CD4-positive, CD25-positive, alpha-beta regulatory T cell (primary cell): Measurements from ENCODE around the gene TMEM187. TPM values are rescaled to one million over a fixed set of nuclear protein-coding genes. Genes with fewer than 3 reads are reported as not detected.

Experiments used
- ATAC-seq, 2 donors: fragments of 150-1000 bp; cut with Tn5 transposase; one replicate each; pipeline ENCODE4 v1.10.0; 2021; ENCODE audit warnings: low read depth in 2 of 2, moderate number of reproducible peaks in 2 of 2, moderate library complexity in 1 of 2
- DNase-seq, 3 donors: peaks; one replicate each; pipeline versions ENCODE4 v3.0.0 to v3.0.0-alpha.2; 2012 to 2022; ENCODE audit warnings: mixed read lengths in 1 of 3
- H3K27ac ChIP-seq: one replicate; pipeline ENCODE4 v1.7.0; 2013; ENCODE audit warnings: mild to moderate bottlenecking, low read length; ENCODE audit not compliant: insufficient read depth, poor library complexity, severe bottlenecking
- H3K27me3 ChIP-seq: one replicate; pipeline ENCODE4 v1.7.0; 2013; ENCODE audit warnings: low read length; ENCODE audit not compliant: control insufficient read depth, insufficient read depth
- H3K36me3 ChIP-seq: one replicate; pipeline ENCODE4 v1.7.0; 2013; ENCODE audit warnings: mild to moderate bottlenecking, low read length, moderate library complexity; ENCODE audit not compliant: control insufficient read depth, insufficient read depth
- H3K4me1 ChIP-seq: 2 replicates; pipeline ENCODE4 v1.7.0; 2013; ENCODE audit warnings: mild to moderate bottlenecking, low read length; ENCODE audit not compliant: insufficient read depth, control insufficient read depth, poor library complexity, severe bottlenecking
- H3K4me3 ChIP-seq: one replicate; pipeline ENCODE4 v1.7.0; 2013; ENCODE audit warnings: low read depth, mild to moderate bottlenecking, low read length, moderate library complexity
- H3K9me3 ChIP-seq, 2 experiments: 1 replicate in 1 of 2; 2 replicates in 1 of 2; pipeline ENCODE4 v1.7.0; 2013; ENCODE audit warnings: low read length in 2 of 2, mild to moderate bottlenecking in 1 of 2, moderate library complexity in 1 of 2; ENCODE audit not compliant: control insufficient read depth in 2 of 2
- H3K27ac Mint-ChIP-seq, 3 donors: one replicate each; pipeline ENCODE4 v1.8.0; 2020 to 2022; ENCODE audit warnings: mild to moderate bottlenecking in 3 of 3, mixed read lengths in 3 of 3, moderate library complexity in 2 of 3
- H3K27me3 Mint-ChIP-seq: one replicate; pipeline ENCODE4 v1.8.0; 2022; ENCODE audit warnings: mild to moderate bottlenecking, mixed read lengths
- H3K36me3 Mint-ChIP-seq: one replicate; pipeline ENCODE4 v1.8.0; 2020; ENCODE audit warnings: mixed read lengths
- H3K4me1 Mint-ChIP-seq, 4 donors: one replicate each; pipeline ENCODE4 v1.8.0; 2020 to 2022; ENCODE audit warnings: mixed read lengths in 4 of 4, mild to moderate bottlenecking in 1 of 4
- H3K4me3 Mint-ChIP-seq, 4 donors: one replicate each; pipeline ENCODE4 v1.8.0; 2020 to 2022; ENCODE audit warnings: mild to moderate bottlenecking in 4 of 4, mixed read lengths in 4 of 4, moderate library complexity in 3 of 4
- H3K9me3 Mint-ChIP-seq, 7 donors: one replicate each; pipeline ENCODE4 v1.8.0; 2020 to 2022; ENCODE audit warnings: mixed read lengths in 7 of 7, mild to moderate bottlenecking in 3 of 7, moderate library complexity in 2 of 7
- polyA plus RNA-seq, 4 donors: library from polyadenylated mRNA; unstranded; fragments of 300-500 nt; fragmentation: Illumina TruSeq; gene quantifications; one replicate each; pipeline ENCODE4 v1.2.3, GENCODE V29; 2021
- total RNA-seq: library from RNA; stranded (reverse); gene quantifications from one replicate; pipeline ENCODE4 v1.2.3, GENCODE V29; 2022

TMEM187 gene
- total and polyA plus RNA-seq, 5 donors from 2014 or later = 6.0 to 21.0 (median 17.3) TPM

DNA sequence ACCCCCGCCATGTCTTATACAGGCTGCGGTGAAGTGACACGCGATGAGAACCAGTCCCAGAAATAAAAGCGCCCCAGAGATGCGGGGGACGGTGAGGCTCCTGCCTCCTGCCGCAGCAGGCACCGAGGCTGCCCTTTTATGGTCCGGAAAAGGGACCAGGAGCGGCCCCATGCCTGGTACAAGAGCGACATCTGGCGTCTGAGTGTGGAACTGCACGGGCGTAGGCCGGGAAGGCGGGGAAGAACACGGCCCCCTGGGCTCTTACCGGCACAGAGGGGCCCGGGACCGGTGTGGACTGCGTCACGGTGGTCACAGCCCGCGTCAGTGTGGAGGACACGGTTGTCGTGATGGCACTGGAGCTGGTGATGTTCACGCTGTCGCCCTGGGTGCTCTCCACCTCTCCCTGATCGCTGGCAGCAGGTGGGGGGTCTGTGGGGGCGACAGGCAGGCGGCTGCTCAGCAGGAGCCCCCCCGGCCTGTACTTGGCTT is 19.2 kb upstream of the TMEM187 start:
- Histone ChIP-seq H3K27ac (peak overlapping the region; percentile 57), H3K9me3 (no peaks in the 10 kb centered on the region), H3K4me3 (no peak overlapping the region), H3K36me3 (peaks cover 51% of the 10 kb centered on the region), H3K4me1 (peaks cover 6% of the 10 kb centered on the region), H3K27me3 (no peaks in the 10 kb centered on the region)
- no peak overlapping the region for H3K4me3 Mint-ChIP-seq
- peaks cover 0 to 2% (median 0%) of the 10 kb centered on the region in 7 donors for H3K9me3 Mint-ChIP-seq
- H3K27ac Mint-ChIP-seq = peak overlapping the region in 1 of 3 donors; percentile 74
- peaks cover 0 to 8% (median 2%) of the 10 kb centered on the region in 4 donors for H3K4me1 Mint-ChIP-seq
- no peaks in the 10 kb centered on the region for H3K27me3 Mint-ChIP-seq
- peak; percentile 71 to 78 for ATAC-seq
- peaks cover 23% of the 10 kb centered on the region for H3K36me3 Mint-ChIP-seq
- DNase-seq = peak; percentile 66 to 77 (median 72)

- no peaks in the 10 kb centered on the region for H3K9me3 ChIP-seq
- H3K27me3 ChIP-seq = no peaks in the 10 kb centered on the region
- ATAC-seq (no peak), DNase-seq (no peak)
- H3K27ac Mint-ChIP-seq = no peak overlapping the region
- H3K9me3 Mint-ChIP-seq = peaks cover 0 to 2% (median 0%) of the 10 kb centered on the region in 7 donors
- H3K4me1 ChIP-seq = peaks cover 6% of the 10 kb centered on the region
- H3K4me3 Mint-ChIP-seq = peak overlapping the region in 1 of 4 donors; percentile 43
- no peak overlapping the region for H3K4me3 ChIP-seq
- H3K36me3 Mint-ChIP-seq = peaks cover 20% of the 10 kb centered on the region
- H3K4me1 Mint-ChIP-seq = peaks cover 0 to 8% (median 2%) of the 10 kb centered on the region in 4 donors
- H3K27ac ChIP-seq = peak overlapping the region; percentile 57
- H3K36me3 ChIP-seq = peaks cover 53% of the 10 kb centered on the region
- H3K27me3 Mint-ChIP-seq = no peaks in the 10 kb centered on the region
Observed at GRCh38 chrX:153953892-153954557, 18.5 kb upstream of the TMEM187 start.

DNA sequence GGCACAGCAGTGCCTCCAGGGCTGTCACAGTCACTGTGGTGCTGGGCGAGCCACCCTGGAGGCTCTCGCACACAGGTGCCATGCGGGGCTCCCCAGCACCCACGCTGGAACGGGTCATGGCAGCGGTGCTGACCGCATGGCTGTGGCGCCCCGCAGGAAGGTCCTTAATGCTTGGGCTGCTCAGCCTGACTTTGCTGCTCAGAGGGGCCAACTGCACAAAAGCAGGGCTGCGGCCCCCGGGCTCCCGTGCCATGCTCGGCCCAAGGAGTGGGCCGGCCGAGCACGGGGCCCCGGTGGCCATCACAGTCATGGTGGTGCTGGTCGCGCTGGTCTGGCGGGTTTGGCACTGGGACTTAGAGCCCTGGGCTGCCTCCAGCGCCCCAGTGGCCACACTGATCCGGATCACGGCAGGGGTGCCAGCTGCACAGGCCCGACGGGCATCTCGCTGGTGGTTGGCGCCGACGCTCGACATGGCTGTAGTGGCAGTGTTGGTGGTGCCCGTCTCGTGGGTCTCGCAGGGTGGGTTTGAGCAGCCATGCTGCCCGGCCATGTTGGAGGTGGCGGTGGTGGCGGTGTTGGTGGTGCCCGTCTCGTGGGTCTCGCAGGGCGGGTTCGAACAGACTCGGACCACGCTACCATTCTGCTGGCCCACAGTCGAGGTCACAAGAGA is 17.9 kb upstream of the TMEM187 start:
- no peak overlapping the region for H3K27ac ChIP-seq
- H3K4me1 ChIP-seq = peaks cover 6% of the 10 kb centered on the region
- Mint-ChIP-seq H3K4me1 (peaks cover 0 to 8% (median 2%) of the 10 kb centered on the region in 4 donors), H3K27ac (peak overlapping the region in 1 of 3 donors; percentile 51), H3K4me3 (no peak overlapping the region), H3K27me3 (no peaks in the 10 kb centered on the region), H3K36me3 (peaks cover 20% of the 10 kb centered on the region), H3K9me3 (peaks cover 0 to 2% (median 0%) of the 10 kb centered on the region in 7 donors)
- H3K27me3 ChIP-seq = no peaks in the 10 kb centered on the region
- peaks cover 54% of the 10 kb centered on the region for H3K36me3 ChIP-seq
- ATAC-seq (no peak), DNase-seq (no peak)
- H3K4me3 ChIP-seq = no peak overlapping the region
- no peaks in the 10 kb centered on the region for H3K9me3 ChIP-seq

GRCh38 chrX:153955228-153955732 is 17.3 kb upstream of the TMEM187 start:
- Histone ChIP-seq H3K27ac (no peak overlapping the region), H3K9me3 (no peaks in the 10 kb centered on the region), H3K4me1 (peaks cover 6% of the 10 kb centered on the region), H3K36me3 (peaks cover 54% of the 10 kb centered on the region), H3K4me3 (no peak overlapping the region), H3K27me3 (no peaks in the 10 kb centered on the region)
- Mint-ChIP-seq H3K4me3 (no peak overlapping the region), H3K27me3 (no peaks in the 10 kb centered on the region), H3K36me3 (peaks cover 19% of the 10 kb centered on the region), H3K27ac (peak overlapping the region in 2 of 3 donors; percentile 48 to 51), H3K4me1 (peaks cover 0 to 8% (median 2%) of the 10 kb centered on the region in 4 donors), H3K9me3 (peaks cover 0 to 2% (median 0%) of the 10 kb centered on the region in 7 donors)
- no peak for ATAC-seq
- DNase-seq = no peak

- peaks cover 6% of the 10 kb centered on the region for H3K4me1 ChIP-seq
- peaks cover 53% of the 10 kb centered on the region for H3K36me3 ChIP-seq
- Mint-ChIP-seq H3K9me3 (peaks cover 0 to 2% (median 0%) of the 10 kb centered on the region in 7 donors), H3K27ac (no peak overlapping the region), H3K27me3 (no peaks in the 10 kb centered on the region), H3K36me3 (peaks cover 21% of the 10 kb centered on the region), H3K4me3 (no peak overlapping the region), H3K4me1 (peaks cover 0 to 8% (median 2%) of the 10 kb centered on the region in 4 donors)
- H3K27ac ChIP-seq = no peak overlapping the region
- H3K9me3 ChIP-seq = no peaks in the 10 kb centered on the region
- ATAC-seq = no peak
- no peak overlapping the region for H3K4me3 ChIP-seq
- H3K27me3 ChIP-seq = no peaks in the 10 kb centered on the region
- DNase-seq = no peak
Observed at GRCh38 chrX:153956044-153956907, 16.3 kb upstream of the TMEM187 start.

- Histone ChIP-seq H3K27ac (no peak overlapping the region), H3K4me1 (peaks cover 6% of the 10 kb centered on the region), H3K9me3 (no peaks in the 10 kb centered on the region), H3K4me3 (no peak overlapping the region), H3K27me3 (no peaks in the 10 kb centered on the region), H3K36me3 (peaks cover 62% of the 10 kb centered on the region)
- no peak overlapping the region for H3K4me3 Mint-ChIP-seq
- H3K27ac Mint-ChIP-seq = no peak overlapping the region
- DNase-seq (no peak), ATAC-seq (no peak)
- no peaks in the 10 kb centered on the region for H3K27me3 Mint-ChIP-seq
- H3K4me1 Mint-ChIP-seq = peaks cover 0 to 8% (median 2%) of the 10 kb centered on the region in 4 donors
- peaks cover 0 to 2% (median 0%) of the 10 kb centered on the region in 7 donors for H3K9me3 Mint-ChIP-seq
- H3K36me3 Mint-ChIP-seq = peaks cover 19% of the 10 kb centered on the region
Observed at GRCh38 chrX:153957224-153957623, 15.3 kb upstream of the TMEM187 start.

DNA sequence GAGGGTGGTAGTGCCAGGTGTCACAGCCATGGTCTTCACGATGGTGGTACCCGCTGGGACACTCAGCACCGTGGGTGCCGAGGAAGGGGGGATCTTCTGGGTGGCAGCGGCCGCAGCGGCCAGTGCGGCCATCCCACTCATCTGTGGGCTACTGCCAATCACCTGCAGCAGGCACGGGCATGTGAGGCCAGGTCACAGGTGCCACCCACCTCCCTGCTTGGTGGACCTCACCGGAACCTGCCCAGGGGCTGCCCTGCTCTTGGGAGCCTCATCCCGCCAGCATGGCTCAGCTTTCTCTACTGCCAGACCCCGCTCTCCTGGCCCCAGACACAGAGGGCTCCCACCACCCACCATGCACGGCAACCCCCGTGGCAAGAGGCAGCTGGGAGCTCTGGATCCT is 13.9 kb upstream of the TMEM187 start:
- Mint-ChIP-seq H3K9me3 (peaks cover 0 to 2% (median 0%) of the 10 kb centered on the region in 7 donors), H3K27ac (peak overlapping the region in 1 of 3 donors; percentile 48), H3K36me3 (peaks cover 26% of the 10 kb centered on the region), H3K4me3 (no peak overlapping the region), H3K27me3 (no peaks in the 10 kb centered on the region), H3K4me1 (peaks cover 0 to 4% (median 0%) of the 10 kb centered on the region in 4 donors)
- H3K4me3 ChIP-seq = no peak overlapping the region
- H3K9me3 ChIP-seq = no peaks in the 10 kb centered on the region
- peaks cover under 1% of the 10 kb centered on the region for H3K4me1 ChIP-seq
- no peaks in the 10 kb centered on the region for H3K27me3 ChIP-seq
- no peak overlapping the region for H3K27ac ChIP-seq
- DNase-seq (no peak), ATAC-seq (no peak)
- H3K36me3 ChIP-seq = peaks cover 72% of the 10 kb centered on the region
